ENCODE data around the gene NBEAL2. TPM values are rescaled to one million over a fixed set of nuclear protein-coding genes. Genes with fewer than 3 reads are reported as not detected.

The NBEAL2 gene
- total RNA-seq, 2 donors from 2014 or later = 25.8 to 53.5 TPM

GRCh38 chr3:46985588-46985987 lies 6.1 kb downstream of the NBEAL2 start:
- H3K9me3 ChIP-seq = no peaks in the 10 kb centered on the region
- no peak overlapping the region for H3K27ac ChIP-seq
- H3K4me3 ChIP-seq = no peak overlapping the region
- intact Hi-C loops (cut with DNase I) = no loop called here
- 90% methylated on average over 4 of the region's 5 CpGs for WGBS
- peaks cover 13% of the 10 kb centered on the region for H3K4me1 ChIP-seq (replicated peaks)
- no peaks in the 10 kb centered on the region for H3K27me3 ChIP-seq (replicated peaks; ENCODE audit: insufficient read depth)
- TF ChIP-seq POLR2A (IDR thresholded peaks at IDR 0.05) (no peak), CTCF (IDR thresholded peaks at IDR 0.05) (no peak), POLR2AphosphoS5 (IDR thresholded peaks at IDR 0.05) (no peak)
- no peak for DNase-seq (ENCODE audit: low spot score)
- H3K36me3 ChIP-seq = no peaks in the 10 kb centered on the region

- Histone ChIP-seq H3K4me3 (no peak overlapping the region), H3K9me3 (no peaks in the 10 kb centered on the region), H3K27ac (no peak overlapping the region), H3K27me3 (replicated peaks; ENCODE audit: insufficient read depth) (no peaks in the 10 kb centered on the region), H3K4me1 (replicated peaks) (peaks cover 13% of the 10 kb centered on the region), H3K36me3 (no peaks in the 10 kb centered on the region)
- 88% methylated on average over 4 of the region's 4 CpGs for WGBS
- no peak for TF ChIP-seq POLR2AphosphoS5 (IDR thresholded peaks at IDR 0.05)
- TF ChIP-seq POLR2A (IDR thresholded peaks at IDR 0.05) = no peak
- TF ChIP-seq CTCF (IDR thresholded peaks at IDR 0.05) = no peak
- no peak for DNase-seq (ENCODE audit: low spot score)
- intact Hi-C loops (cut with DNase I) = no loop called here
These were observed 6.7 kb downstream of the NBEAL2 start for GRCh38 chr3:46986055-46986730.

GRCh38 chr3:46986782-46987310 lies 7.4 kb downstream of the NBEAL2 start:
- Histone ChIP-seq H3K9me3 (no peaks in the 10 kb centered on the region), H3K4me3 (no peak overlapping the region), H3K36me3 (no peaks in the 10 kb centered on the region), H3K27ac (no peak overlapping the region), H3K27me3 (replicated peaks; ENCODE audit: insufficient read depth) (no peaks in the 10 kb centered on the region), H3K4me1 (replicated peaks) (peaks cover 7% of the 10 kb centered on the region)
- WGBS = 72% methylated on average over 3 of the region's 3 CpGs
- TF ChIP-seq POLR2AphosphoS5 (IDR thresholded peaks at IDR 0.05) (no peak), CTCF (IDR thresholded peaks at IDR 0.05) (no peak), POLR2A (IDR thresholded peaks at IDR 0.05) (no peak)
- intact Hi-C loops (cut with DNase I) = no loop called here
- no peak for DNase-seq (ENCODE audit: low spot score)

GRCh38 chr3:46987319-46987742 lies 7.9 kb downstream of the NBEAL2 start:
- Histone ChIP-seq H3K9me3 (no peaks in the 10 kb centered on the region), H3K4me3 (no peak overlapping the region), H3K36me3 (no peaks in the 10 kb centered on the region), H3K27ac (no peak overlapping the region), H3K4me1 (replicated peaks) (peaks cover 5% of the 10 kb centered on the region), H3K27me3 (replicated peaks; ENCODE audit: insufficient read depth) (no peaks in the 10 kb centered on the region)
- 86% methylated on average over 9 of the region's 9 CpGs for WGBS
- intact Hi-C loops (cut with DNase I) = no loop called here
- TF ChIP-seq POLR2AphosphoS5 (IDR thresholded peaks at IDR 0.05) = no peak
- TF ChIP-seq POLR2A (IDR thresholded peaks at IDR 0.05) = no peak
- TF ChIP-seq CTCF (IDR thresholded peaks at IDR 0.05) = no peak
- no peak for DNase-seq (ENCODE audit: low spot score)
